Neural cell (in vitro differentiated cells): Measurements from ENCODE around the gene PTPRD. TPM values are rescaled to one million over a fixed set of nuclear protein-coding genes. Genes with fewer than 3 reads are reported as not detected.

ENCODE experiments used
- H2AFZ ChIP-seq: fragments of 200-600, 300-800 bp; sonication (generic), shearing (Covaris generic); 2 replicates; pipeline ENCODE4 v1.6.0; 2014; ENCODE audit warnings: low read depth, mild to moderate bottlenecking, antibody characterized with exemption, low read length, moderate library complexity
- H3F3A ChIP-seq: fragments of 200-600 bp; shearing (Covaris generic); 2 replicates; pipeline ENCODE4 v1.6.1; 2016; ENCODE audit warnings: mild to moderate bottlenecking, moderate library complexity, mixed read lengths, antibody characterized with exemption, low read length; ENCODE audit not compliant: insufficient read depth, poor library complexity, severe bottlenecking
- H3K27ac ChIP-seq: fragments of 200-600, 300-800 bp; sonication (generic), shearing (Covaris generic); 2 replicates; pipeline ENCODE4 v1.5.1; 2014; ENCODE audit warnings: mild to moderate bottlenecking, low read length, moderate library complexity
- H3K27me3 ChIP-seq: fragments of 300-800, 200-600 bp; sonication (generic), shearing (Covaris generic); 2 replicates; pipeline ENCODE4 v1.6.0; 2014; ENCODE audit warnings: mild to moderate bottlenecking, low read depth, low read length, moderate library complexity; ENCODE audit not compliant: insufficient read depth
- H3K36me3 ChIP-seq: fragments of 300-800, 200-600 bp; sonication (generic), shearing (Covaris generic); 2 replicates; pipeline ENCODE4 v1.5.1; 2014; ENCODE audit warnings: mild to moderate bottlenecking, antibody characterized with exemption, low read length, moderate library complexity; ENCODE audit not compliant: insufficient read depth
- H3K4me2 ChIP-seq: fragments of 300-800, 200-600 bp; sonication (generic), shearing (Covaris generic); 2 replicates; pipeline ENCODE4 v1.6.0; 2014; ENCODE audit warnings: mild to moderate bottlenecking, low read length
- H3K4me3 ChIP-seq: fragments of 300-800, 200-600 bp; sonication (generic), shearing (Covaris generic); 2 replicates; pipeline ENCODE4 v1.5.1; 2014; ENCODE audit warnings: mild to moderate bottlenecking, low read length, moderate library complexity
- H3K79me2 ChIP-seq: fragments of 200-600 bp; shearing (Covaris generic); replicated peaks from 2 replicates; pipeline ENCODE4 v1.6.0; 2014; ENCODE audit warnings: mild to moderate bottlenecking, low read length, moderate library complexity; ENCODE audit not compliant: insufficient read depth
- H3K9ac ChIP-seq: fragments of 300-800, 200-600 bp; sonication (generic), shearing (Covaris generic); 2 replicates; pipeline ENCODE4 v1.6.1; 2016; ENCODE audit warnings: mild to moderate bottlenecking, low read length, mixed read lengths
- H3K9me2 ChIP-seq: fragments of 200-600 bp; shearing (Covaris generic); 2 replicates; pipeline ENCODE4 v1.6.1; 2016; ENCODE audit warnings: mild to moderate bottlenecking, low read length, mixed read lengths; ENCODE audit not compliant: insufficient read depth
- H3K9me3 ChIP-seq: fragments of 200-600, 300-800 bp; sonication (generic), shearing (Covaris generic); 2 replicates; pipeline ENCODE4 v1.6.1; 2016; ENCODE audit warnings: mild to moderate bottlenecking, mixed run types, low read length, moderate library complexity, mixed read lengths
- H4K20me1 ChIP-seq: fragments of 200-600 bp; shearing (Covaris generic); 2 replicates; pipeline ENCODE4 v1.6.1; 2016; ENCODE audit warnings: mild to moderate bottlenecking, mixed run types; ENCODE audit not compliant: insufficient read depth
- EP300 ChIP-seq: fragments of 450-650 bp; conservative IDR thresholded peaks from 2 replicates; pipeline ENCODE4 v1.6.1; 2014; ENCODE audit warnings: antibody characterized with exemption, mild to moderate bottlenecking, moderate library complexity; ENCODE audit not compliant: poor library complexity, severe bottlenecking
- EZH2 ChIP-seq: fragments of 200-600, 300-800 bp; shearing (Covaris generic), sonication (generic); IDR thresholded peaks from 2 replicates; pipeline ENCODE4 v1.6.1; 2014; ENCODE audit warnings: antibody characterized with exemption, low read length, borderline replicate concordance, mild to moderate bottlenecking; ENCODE audit not compliant: insufficient read depth, poor library complexity, severe bottlenecking
- MXI1 ChIP-seq: fragments of 450-650 bp; conservative IDR thresholded peaks from 2 replicates; pipeline ENCODE4 v1.6.1; 2014; ENCODE audit warnings: antibody characterized with exemption, mild to moderate bottlenecking; ENCODE audit not compliant: poor library complexity, severe bottlenecking
- POLR2AphosphoS5 ChIP-seq: IDR thresholded peaks from 2 replicates; pipeline ENCODE4 v1.6.1; 2012
- RAD21 ChIP-seq: fragments of 450-650 bp; conservative IDR thresholded peaks from 2 replicates; pipeline ENCODE4 v1.6.1; 2014; ENCODE audit warnings: antibody characterized with exemption, mild to moderate bottlenecking, moderate library complexity
- REST ChIP-seq: IDR thresholded peaks from 2 replicates; pipeline ENCODE4 v1.6.1; 2012; ENCODE audit warnings: borderline replicate concordance
- SMC3 ChIP-seq: fragments of 450-650 bp; conservative IDR thresholded peaks from 2 replicates; pipeline ENCODE4 v1.6.1; 2014; ENCODE audit warnings: antibody characterized with exemption, mild to moderate bottlenecking, moderate library complexity; ENCODE audit not compliant: poor library complexity
- TAF1 ChIP-seq: IDR thresholded peaks from 2 replicates; pipeline ENCODE4 v1.6.1; 2012; ENCODE audit warnings: low read depth
- polyA plus RNA-seq: library from polyadenylated mRNA; depleted of rRNA; stranded (reverse); fragments of >200 nt; gene quantifications from 2 replicates; pipeline ENCODE4 v1.2.3, GENCODE V29; 2014
- TF ChIP-seq, protein P1 (sequence below): fragments of 450-650 bp; IDR thresholded peaks from 2 replicates; pipeline ENCODE4 v1.5.1; 2014; ENCODE audit warnings: antibody characterized with exemption, mild to moderate bottlenecking, moderate library complexity; ENCODE audit not compliant: poor library complexity, severe bottlenecking

The PTPRD gene
- polyA plus RNA-seq, 1 donor from 2014 or later, result 143 TPM

GRCh38 chr9:10238087-10238486 lies 374.7 kb downstream of the PTPRD start:
- Histone ChIP-seq H3F3A (no peaks in the 10 kb centered on the region), H3K4me3 (no peak overlapping the region), H3K36me3 (no peaks in the 10 kb centered on the region), H3K4me2 (no peak overlapping the region), H3K9me2 (no peaks in the 10 kb centered on the region), H4K20me1 (no peaks in the 10 kb centered on the region), H2AFZ (no peak overlapping the region), H3K9me3 (no peaks in the 10 kb centered on the region), H3K27me3 (no peaks in the 10 kb centered on the region), H3K79me2 (no peaks in the 10 kb centered on the region), H3K27ac (no peak overlapping the region), H3K9ac (no peak overlapping the region)
- TF ChIP-seq REST (no peak), SMC3 (no peak), EZH2 (no peak), MXI1 (no peak), RAD21 (no peak), EP300 (no peak), TAF1 (no peak), POLR2AphosphoS5 (no peak)
- TF ChIP-seq, protein P1, sequence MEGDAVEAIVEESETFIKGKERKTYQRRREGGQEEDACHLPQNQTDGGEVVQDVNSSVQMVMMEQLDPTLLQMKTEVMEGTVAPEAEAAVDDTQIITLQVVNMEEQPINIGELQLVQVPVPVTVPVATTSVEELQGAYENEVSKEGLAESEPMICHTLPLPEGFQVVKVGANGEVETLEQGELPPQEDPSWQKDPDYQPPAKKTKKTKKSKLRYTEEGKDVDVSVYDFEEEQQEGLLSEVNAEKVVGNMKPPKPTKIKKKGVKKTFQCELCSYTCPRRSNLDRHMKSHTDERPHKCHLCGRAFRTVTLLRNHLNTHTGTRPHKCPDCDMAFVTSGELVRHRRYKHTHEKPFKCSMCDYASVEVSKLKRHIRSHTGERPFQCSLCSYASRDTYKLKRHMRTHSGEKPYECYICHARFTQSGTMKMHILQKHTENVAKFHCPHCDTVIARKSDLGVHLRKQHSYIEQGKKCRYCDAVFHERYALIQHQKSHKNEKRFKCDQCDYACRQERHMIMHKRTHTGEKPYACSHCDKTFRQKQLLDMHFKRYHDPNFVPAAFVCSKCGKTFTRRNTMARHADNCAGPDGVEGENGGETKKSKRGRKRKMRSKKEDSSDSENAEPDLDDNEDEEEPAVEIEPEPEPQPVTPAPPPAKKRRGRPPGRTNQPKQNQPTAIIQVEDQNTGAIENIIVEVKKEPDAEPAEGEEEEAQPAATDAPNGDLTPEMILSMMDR, result no peak

GRCh38 chr9:10237584-10237983 lies 375.2 kb downstream of the PTPRD start:
- no peak overlapping the region for H3K4me3 ChIP-seq
- H3K9me3 ChIP-seq, result no peaks in the 10 kb centered on the region
- H3K27ac ChIP-seq, result no peak overlapping the region
- no peaks in the 10 kb centered on the region for H3K79me2 ChIP-seq
- no peak overlapping the region for H3K9ac ChIP-seq
- TF ChIP-seq EZH2 (no peak), SMC3 (no peak), MXI1 (no peak), TAF1 (no peak), POLR2AphosphoS5 (no peak)
- no peaks in the 10 kb centered on the region for H4K20me1 ChIP-seq
- no peak overlapping the region for H2AFZ ChIP-seq
- no peak overlapping the region for H3K4me2 ChIP-seq
- no peaks in the 10 kb centered on the region for H3K36me3 ChIP-seq
- H3K27me3 ChIP-seq, result no peaks in the 10 kb centered on the region
- H3K9me2 ChIP-seq, result no peaks in the 10 kb centered on the region
- H3F3A ChIP-seq, result no peaks in the 10 kb centered on the region
